ENCODE results near the gene MEIOSIN. TPM values are rescaled to one million over a fixed set of nuclear protein-coding genes. Genes with fewer than 3 reads are reported as not detected.

Gene MEIOSIN
- total and polyA plus RNA-seq, 2 of the 13 experiments (the other 11 are each of a cell fraction or from before 2014, with no cell fraction given): not detected

- TF ChIP-seq AHDC1 (CRISPR knock-in tag; IDR thresholded peaks at IDR 0.05; ENCODE audit: borderline replicate concordance) (no peak), ZBTB26 (CRISPR knock-in tag; IDR thresholded peaks at IDR 0.05; ENCODE audit: borderline replicate concordance) (0 out of 2 replicates have a peak, but pooled peaks have one; percentile 15), CEBPB (IDR thresholded peaks at IDR 0.05; ENCODE audit: borderline replicate concordance, low read depth, low read length) (peak; percentile 34; the same call in 1 of the 2 replicates), ZNF781 (CRISPR knock-in tag; IDR thresholded peaks at IDR 0.05; ENCODE audit: borderline replicate concordance, not compliant biosample characterization) (no peak), SAFB2 (CRISPR knock-in tag; IDR thresholded peaks at IDR 0.05; ENCODE audit: borderline replicate concordance, low read depth) (peak; percentile 85; the same call in 1 of the 2 replicates), PTBP1 (IDR thresholded peaks at IDR 0.05; ENCODE audit: low read depth, low read length, poor library complexity, severe bottlenecking) (no peak), ZNF672 (CRISPR knock-in tag; IDR thresholded peaks at IDR 0.05) (no peak), ISL2 (CRISPR knock-in tag; IDR thresholded peaks at IDR 0.05) (peak; percentile 72), MAZ (IDR thresholded peaks at IDR 0.05; ENCODE audit: borderline replicate concordance, low read depth, low read length) (peak; percentile 90), MAZ (CRISPR knock-in tag; IDR thresholded peaks at IDR 0.05; ENCODE audit: low read depth) (peak; percentile 91), HNRNPLL (IDR thresholded peaks at IDR 0.05; ENCODE audit: low read depth, low read length, poor library complexity, severe bottlenecking) (peak; percentile 68), ZNF549 (CRISPR knock-in tag; IDR thresholded peaks at IDR 0.05) (no peak), UBTF (CRISPR knock-in tag; IDR thresholded peaks at IDR 0.05) (no peak), ZNF550 (CRISPR knock-in tag; IDR thresholded peaks at IDR 0.05; ENCODE audit: borderline replicate concordance) (no peak), HNRNPK (IDR thresholded peaks at IDR 0.05; ENCODE audit: low read depth, low read length, poor library complexity, severe bottlenecking) (peak; percentile 95), ZKSCAN8 (CRISPR knock-in tag; IDR thresholded peaks at IDR 0.05; ENCODE audit: borderline replicate concordance) (peak; percentile 33; the same call in 1 of the 2 replicates), HOMEZ (CRISPR knock-in tag; IDR thresholded peaks at IDR 0.05; ENCODE audit: low read depth) (peak; percentile 87)
These were observed 15.9 kb upstream of the MEIOSIN start (continued) for GRCh38 chr19:45717131-45717982.

Data from HepG2 (cell line).